ENCODE results near the gene OPRD1.

OPRD1 gene

DNA sequence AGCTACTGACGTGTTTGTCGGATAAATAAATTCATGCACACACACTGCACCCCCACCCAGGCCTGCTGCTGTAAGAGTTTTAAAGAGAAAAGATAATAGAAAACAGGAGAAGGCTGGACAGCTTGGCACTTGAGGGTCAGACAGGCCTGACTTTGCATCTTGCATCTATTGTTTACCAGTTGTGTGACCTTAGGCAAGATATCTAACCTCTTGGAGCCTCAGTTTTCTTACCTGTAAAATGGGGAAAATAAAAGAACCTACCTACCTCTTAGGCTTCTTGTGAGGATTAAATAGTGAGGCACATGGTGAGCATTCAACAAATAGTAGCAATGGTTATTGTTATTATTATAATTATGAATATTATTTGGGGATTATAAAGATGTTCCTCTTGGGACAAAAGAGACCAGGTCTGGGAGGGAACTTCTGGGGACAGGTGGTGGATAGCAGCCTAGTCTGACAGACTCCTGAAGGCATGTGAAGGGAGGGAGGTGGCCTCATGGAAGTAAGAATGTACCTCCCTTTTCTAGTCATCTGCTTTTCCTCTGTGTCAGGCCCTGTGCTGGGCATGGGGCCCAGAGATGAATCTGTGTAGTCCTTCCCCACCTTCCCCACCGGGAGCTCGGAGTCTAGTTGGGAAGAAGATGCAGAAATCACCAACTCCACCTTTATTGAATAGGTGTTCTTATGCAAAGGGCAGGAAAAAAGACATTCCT is 84.1 kb downstream of the OPRD1 start:
- POLR2A ChIA-PET (ENCODE audit: low non-redundant PET), result no interaction called here
- no peak overlapping the region for H3K27ac ChIP-seq
- DNase-seq (ENCODE audit: low spot score), result no peak
- CTCF ChIA-PET, result no interaction called here
- TF ChIP-seq, protein P1, sequence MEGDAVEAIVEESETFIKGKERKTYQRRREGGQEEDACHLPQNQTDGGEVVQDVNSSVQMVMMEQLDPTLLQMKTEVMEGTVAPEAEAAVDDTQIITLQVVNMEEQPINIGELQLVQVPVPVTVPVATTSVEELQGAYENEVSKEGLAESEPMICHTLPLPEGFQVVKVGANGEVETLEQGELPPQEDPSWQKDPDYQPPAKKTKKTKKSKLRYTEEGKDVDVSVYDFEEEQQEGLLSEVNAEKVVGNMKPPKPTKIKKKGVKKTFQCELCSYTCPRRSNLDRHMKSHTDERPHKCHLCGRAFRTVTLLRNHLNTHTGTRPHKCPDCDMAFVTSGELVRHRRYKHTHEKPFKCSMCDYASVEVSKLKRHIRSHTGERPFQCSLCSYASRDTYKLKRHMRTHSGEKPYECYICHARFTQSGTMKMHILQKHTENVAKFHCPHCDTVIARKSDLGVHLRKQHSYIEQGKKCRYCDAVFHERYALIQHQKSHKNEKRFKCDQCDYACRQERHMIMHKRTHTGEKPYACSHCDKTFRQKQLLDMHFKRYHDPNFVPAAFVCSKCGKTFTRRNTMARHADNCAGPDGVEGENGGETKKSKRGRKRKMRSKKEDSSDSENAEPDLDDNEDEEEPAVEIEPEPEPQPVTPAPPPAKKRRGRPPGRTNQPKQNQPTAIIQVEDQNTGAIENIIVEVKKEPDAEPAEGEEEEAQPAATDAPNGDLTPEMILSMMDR (conservative IDR thresholded peaks at IDR 0.05; ENCODE audit: low read depth), result no peak

DNA sequence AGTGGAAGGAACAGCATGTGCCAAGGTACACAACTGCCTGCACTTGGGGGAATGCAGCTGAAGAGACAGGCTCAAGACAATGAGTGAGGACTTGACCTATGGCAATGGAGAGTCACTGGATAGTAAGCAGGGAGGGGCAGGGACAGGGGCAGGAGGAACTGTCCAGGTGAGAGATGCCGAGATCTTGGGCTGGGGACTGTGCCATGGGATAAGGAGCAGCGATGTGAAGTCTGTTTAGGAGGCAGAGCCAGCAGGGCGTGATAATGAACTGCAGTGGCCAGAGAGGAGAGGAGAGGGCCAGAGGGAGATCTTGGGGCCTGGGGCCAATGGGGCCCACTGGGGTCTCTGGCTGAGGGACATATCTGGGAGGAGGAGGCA is 84.6 kb downstream of the OPRD1 start:
- ChIA-PET POLR2A (ENCODE audit: low non-redundant PET) (no interaction called here), CTCF (no interaction called here)
- TF ChIP-seq, protein P1 (conservative IDR thresholded peaks at IDR 0.05; ENCODE audit: low read depth), result no peak
- H3K27ac ChIP-seq, result no peak overlapping the region
- no peak for DNase-seq (ENCODE audit: low spot score)

DNA sequence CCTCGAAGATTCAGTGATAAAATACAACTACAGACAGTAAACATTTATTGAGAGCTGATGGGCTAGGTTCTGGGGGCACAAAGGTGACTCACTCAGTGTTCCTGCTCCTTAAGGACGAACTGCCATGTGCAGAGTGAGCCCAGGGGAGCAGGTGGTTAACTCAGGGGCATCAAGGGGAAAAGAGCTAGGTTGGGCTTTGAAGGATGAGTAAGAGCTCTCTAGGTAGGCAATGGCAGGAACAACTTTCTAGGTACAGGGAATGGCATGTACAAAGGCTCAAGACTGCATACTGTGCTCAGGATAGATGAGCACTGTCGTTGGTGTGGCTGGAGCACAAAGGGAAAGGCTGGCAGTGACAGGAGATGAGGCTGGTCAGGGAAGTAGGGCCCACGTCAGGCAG is 85.8 kb downstream of the OPRD1 start:
- ChIA-PET CTCF (no interaction called here), POLR2A (ENCODE audit: low non-redundant PET) (no interaction called here)
- no peak overlapping the region for H3K27ac ChIP-seq
- no peak for DNase-seq (ENCODE audit: low spot score)
- TF ChIP-seq, protein P1 (conservative IDR thresholded peaks at IDR 0.05; ENCODE audit: low read depth), result no peak

DNA sequence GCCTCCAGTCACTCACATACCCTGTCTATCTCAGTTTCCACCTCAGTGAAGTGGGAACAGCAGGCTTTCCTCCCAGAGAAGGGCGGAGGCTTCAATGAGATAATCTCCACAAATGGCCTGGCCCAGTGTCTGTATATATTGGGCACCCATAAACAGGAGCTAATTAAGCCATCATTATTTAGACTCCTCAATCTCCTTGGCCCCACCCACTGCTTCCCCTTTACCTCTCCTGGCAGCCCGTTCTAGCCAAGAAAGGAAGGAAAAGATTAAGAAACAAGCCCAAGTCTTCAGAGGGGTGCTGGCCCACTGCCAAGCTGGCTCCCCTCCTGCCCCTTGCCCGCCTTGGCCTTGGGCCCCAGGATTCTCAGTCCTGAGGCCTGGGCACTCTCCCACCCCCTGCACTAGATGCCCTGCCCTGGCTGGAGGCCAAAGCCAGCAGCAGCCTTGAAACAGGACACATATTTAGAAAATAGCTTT is 86.5 kb downstream of the OPRD1 start:
- H3K27ac ChIP-seq, result no peak overlapping the region
- ChIA-PET POLR2A (ENCODE audit: low non-redundant PET) (no interaction called here), CTCF (interaction anchor here (0.7 kb wide), 1 partner anchor 17 kb away, joined by 4 read pairs; no protein-coding TSS in a partner anchor)
- TF ChIP-seq, protein P1 (conservative IDR thresholded peaks at IDR 0.05; ENCODE audit: low read depth), result no peak
- no peak for DNase-seq (ENCODE audit: low spot score)

DNA sequence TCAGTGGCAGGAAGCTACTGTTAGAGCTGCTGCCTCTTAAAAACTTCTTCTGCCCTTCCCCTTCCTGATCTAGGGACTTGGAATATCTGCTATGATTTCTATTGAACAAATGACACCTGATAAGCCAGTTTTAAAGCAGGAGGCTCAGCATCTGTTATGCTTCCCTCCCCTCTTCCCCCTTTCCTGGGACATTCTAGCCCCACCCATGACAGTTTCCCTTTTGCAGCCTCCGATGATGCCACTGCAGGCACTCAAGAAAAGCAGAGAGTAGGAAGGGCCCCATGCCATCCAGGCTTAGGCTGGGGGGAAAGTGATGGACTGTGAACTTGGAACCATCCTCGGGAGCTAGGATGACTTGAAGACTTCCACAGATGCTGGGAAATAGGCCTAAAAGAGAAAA is 87.3 kb downstream of the OPRD1 start:
- ChIA-PET POLR2A (ENCODE audit: low non-redundant PET) (no interaction called here), CTCF (interaction anchor here (0.7 to 1.5 kb wide), 2 partner anchors 22 to 525 kb away, joined by 4 read pairs; no protein-coding TSS in a partner anchor)
- TF ChIP-seq, protein P1 (conservative IDR thresholded peaks at IDR 0.05; ENCODE audit: low read depth), result no peak
- H3K27ac ChIP-seq, result no peak overlapping the region
- DNase-seq (ENCODE audit: low spot score), result no peak

DNA sequence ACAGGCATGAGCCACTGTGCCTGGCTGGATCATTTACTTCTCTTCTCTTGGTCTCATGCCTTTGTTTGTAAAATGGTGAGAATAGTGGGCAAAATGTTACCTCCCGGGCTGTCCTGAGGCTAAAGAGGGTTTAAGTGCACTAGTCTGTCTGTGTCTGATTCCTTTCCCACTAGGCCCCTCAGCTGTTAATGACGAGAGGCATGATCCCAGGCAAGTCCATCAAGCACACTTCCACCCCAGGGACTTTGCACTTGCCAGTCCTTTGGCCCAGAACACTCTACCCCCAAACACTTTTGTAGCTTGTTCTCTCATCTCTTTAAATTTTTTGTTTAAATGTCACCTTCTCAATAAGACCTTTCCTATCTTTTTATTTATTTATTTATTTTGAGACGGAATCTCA is 88.6 kb downstream of the OPRD1 start:
- H3K27ac ChIP-seq, result no peak overlapping the region
- ChIA-PET POLR2A (ENCODE audit: low non-redundant PET) (no interaction called here), CTCF (interaction anchor here (0.5 to 1.5 kb wide), 2 partner anchors 23 to 167 kb away, joined by 4 read pairs; no protein-coding TSS in a partner anchor)
- no peak for DNase-seq (ENCODE audit: low spot score)
- TF ChIP-seq, protein P1 (conservative IDR thresholded peaks at IDR 0.05; ENCODE audit: low read depth), result no peak

All from RWPE1 (cell line).